22Rv1 (cell line): ENCODE results near the gene LITAF.

Experiments
- ZFX ChIP-seq: fragments of 450-650 bp; IDR thresholded peaks from 2 replicates; pipeline ENCODE4 v1.6.1; 2017; ENCODE audit warnings: antibody characterized with exemption, borderline replicate concordance
- TF ChIP-seq, protein P1 (sequence below): fragments of 450-650 bp; IDR thresholded peaks from 2 replicates; pipeline ENCODE4 v1.5.1; 2017; ENCODE audit warnings: mild to moderate bottlenecking

DNA sequence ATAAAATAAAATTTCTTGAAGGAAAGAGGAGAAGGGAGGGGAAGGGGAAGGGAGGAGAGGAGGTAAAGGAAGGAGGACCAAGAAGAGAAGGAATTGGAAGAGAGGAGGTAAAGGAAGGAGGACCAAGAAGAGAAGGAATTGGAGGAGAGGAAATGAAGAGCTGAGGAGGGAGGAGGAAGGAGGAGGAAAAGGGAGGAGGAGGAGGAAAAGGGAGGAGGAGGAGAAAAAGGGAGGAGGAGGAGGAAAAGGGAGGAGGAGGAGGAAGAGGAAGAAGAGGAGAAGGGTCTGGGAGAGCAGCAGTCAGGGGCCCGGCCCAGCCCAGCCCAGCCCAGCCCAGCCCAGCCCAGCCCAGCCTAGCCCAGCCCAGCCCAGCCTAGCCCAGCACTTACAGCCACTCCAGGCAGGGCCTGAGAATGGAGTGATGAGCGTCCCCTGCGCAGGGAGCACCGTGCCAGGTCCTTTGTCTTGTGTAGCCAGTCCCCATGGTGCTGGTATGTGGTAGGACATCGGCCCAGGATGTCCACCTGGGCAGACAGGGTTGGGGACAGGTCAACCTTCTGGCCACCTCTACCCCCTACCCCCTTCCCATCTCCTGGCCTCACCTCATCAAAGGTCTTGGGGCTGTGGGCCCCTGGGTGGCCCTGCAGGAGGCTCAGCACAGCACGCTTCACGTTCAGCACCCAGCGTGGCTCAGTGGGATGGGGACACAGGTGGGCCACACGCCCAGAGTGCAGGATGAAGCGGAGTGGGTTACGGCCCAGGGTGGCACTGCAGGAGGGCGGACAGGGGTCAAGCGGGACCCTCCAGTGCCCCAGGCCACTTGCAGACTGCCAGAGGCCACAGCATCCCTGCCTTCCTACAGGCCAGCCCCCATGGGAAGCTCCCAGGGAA, 70.9 kb downstream of the LITAF start:
- TF ChIP-seq, protein P1, sequence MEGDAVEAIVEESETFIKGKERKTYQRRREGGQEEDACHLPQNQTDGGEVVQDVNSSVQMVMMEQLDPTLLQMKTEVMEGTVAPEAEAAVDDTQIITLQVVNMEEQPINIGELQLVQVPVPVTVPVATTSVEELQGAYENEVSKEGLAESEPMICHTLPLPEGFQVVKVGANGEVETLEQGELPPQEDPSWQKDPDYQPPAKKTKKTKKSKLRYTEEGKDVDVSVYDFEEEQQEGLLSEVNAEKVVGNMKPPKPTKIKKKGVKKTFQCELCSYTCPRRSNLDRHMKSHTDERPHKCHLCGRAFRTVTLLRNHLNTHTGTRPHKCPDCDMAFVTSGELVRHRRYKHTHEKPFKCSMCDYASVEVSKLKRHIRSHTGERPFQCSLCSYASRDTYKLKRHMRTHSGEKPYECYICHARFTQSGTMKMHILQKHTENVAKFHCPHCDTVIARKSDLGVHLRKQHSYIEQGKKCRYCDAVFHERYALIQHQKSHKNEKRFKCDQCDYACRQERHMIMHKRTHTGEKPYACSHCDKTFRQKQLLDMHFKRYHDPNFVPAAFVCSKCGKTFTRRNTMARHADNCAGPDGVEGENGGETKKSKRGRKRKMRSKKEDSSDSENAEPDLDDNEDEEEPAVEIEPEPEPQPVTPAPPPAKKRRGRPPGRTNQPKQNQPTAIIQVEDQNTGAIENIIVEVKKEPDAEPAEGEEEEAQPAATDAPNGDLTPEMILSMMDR, result no peak
- no peak for TF ChIP-seq ZFX
